IMR-90 (cell line): ENCODE results near the gene CKAP2. TPM values are rescaled to one million over a fixed set of nuclear protein-coding genes. Genes with fewer than 3 reads are reported as not detected.

Experiments
- ATAC-seq: fragments of 200-7000 bp; cut with Tn5 transposase; 2 replicates; pipeline ENCODE4 v1.9.1; 2020; ENCODE audit warnings: low read depth, mild to moderate bottlenecking, moderate library complexity
- BruUV-seq: library from RNA; stranded (reverse); fragments of 400-500 nt; replicated peaks from 2 replicates; lab custom pipeline; 2021; lab: Mats Ljungman, UMichigan
- CTCF ChIA-PET: fragments of 300-600 bp; formaldehyde crosslinking; extraction: SDS; loops from one replicate; lab custom pipeline; 2021; ENCODE audit warnings: antibody characterized with exemption; lab: Yijun Ruan, JAX
- POLR2A ChIA-PET: fragments of 300-600 bp; sonication (Branson Sonifier 250); formaldehyde crosslinking; loops from one replicate; lab custom pipeline; 2022; ENCODE audit warnings: antibody characterized with exemption; ENCODE audit not compliant: unreplicated experiment; lab: Charles Lee
- DNase-seq: peaks from one replicate; pipeline ENCODE4 v3.0.0; 2013
- H2AFZ ChIP-seq: replicated peaks from 2 replicates; pipeline ENCODE3; 2013; ENCODE audit warnings: low read length, mild to moderate bottlenecking; ENCODE audit not compliant: poor library complexity
- H2AK5ac ChIP-seq: 2 replicates; pipeline ENCODE4 v1.6.1; 2013; ENCODE audit warnings: low read depth, low read length, inconsistent platforms
- H2AK9ac ChIP-seq: replicated peaks from 2 replicates; pipeline ENCODE3; 2013; ENCODE audit warnings: mild to moderate bottlenecking, low read depth, low read length, moderate library complexity; ENCODE audit not compliant: poor library complexity
- H2BK120ac ChIP-seq: 2 replicates; pipeline ENCODE4 v1.6.1; 2013; ENCODE audit warnings: low read depth, low read length, inconsistent platforms
- H2BK15ac ChIP-seq: 3 replicates; pipeline ENCODE4 v1.6.1; 2013; ENCODE audit warnings: low read depth, low read length, inconsistent platforms
- H2BK20ac ChIP-seq: 2 replicates; pipeline ENCODE4 v1.6.1; 2013; ENCODE audit warnings: low read depth, mild to moderate bottlenecking, inconsistent platforms, low read length, moderate library complexity
- H2BK5ac ChIP-seq: 2 replicates; pipeline ENCODE4 v1.6.1; 2013; ENCODE audit warnings: mild to moderate bottlenecking, low read depth, low read length, inconsistent platforms; ENCODE audit not compliant: poor library complexity, severe bottlenecking
- H3K14ac ChIP-seq: replicated peaks from 2 replicates; pipeline ENCODE4 v1.6.1; 2013; ENCODE audit warnings: low read depth, low read length, inconsistent platforms
- H3K18ac ChIP-seq: 2 replicates; pipeline ENCODE4 v1.6.1; 2013; ENCODE audit warnings: low read depth, low read length, control low read depth
- H3K23ac ChIP-seq: 2 replicates; pipeline ENCODE4 v1.6.1; 2013; ENCODE audit warnings: low read depth, low read length, inconsistent platforms
- H3K27ac ChIP-seq: 2 replicates; pipeline ENCODE4 v1.5.1; 2013; ENCODE audit warnings: mild to moderate bottlenecking, control low read depth, low read length; ENCODE audit not compliant: insufficient read depth
- H3K27me3 ChIP-seq: 2 replicates; pipeline ENCODE4 v1.6.1; 2013; ENCODE audit warnings: low read length; ENCODE audit not compliant: control insufficient read depth, insufficient read depth
- H3K36me3 ChIP-seq: 2 replicates; pipeline ENCODE4 v1.6.1; 2013; ENCODE audit warnings: low read length, mixed read lengths; ENCODE audit not compliant: control insufficient read depth, insufficient read depth
- H3K4ac ChIP-seq: 2 replicates; pipeline ENCODE4 v1.6.1; 2013; ENCODE audit warnings: low read depth, low read length, inconsistent platforms
- H3K4me1 ChIP-seq: 2 replicates; pipeline ENCODE4 v1.6.1; 2013; ENCODE audit warnings: low read length, mixed read lengths; ENCODE audit not compliant: control insufficient read depth, insufficient read depth
- H3K4me2 ChIP-seq: 2 replicates; pipeline ENCODE4 v1.6.1; 2013; ENCODE audit warnings: low read depth, mild to moderate bottlenecking, control low read depth, low read length, moderate library complexity
- H3K4me3 ChIP-seq: 2 replicates; pipeline ENCODE4 v1.5.1; 2013; ENCODE audit warnings: low read depth, mild to moderate bottlenecking, control low read depth, low read length, moderate library complexity; ENCODE audit not compliant: insufficient read depth
- H3K56ac ChIP-seq: 2 replicates; pipeline ENCODE4 v1.6.1; 2013; ENCODE audit warnings: low read length, inconsistent platforms; ENCODE audit not compliant: insufficient read depth; ENCODE audit errors: extremely low read depth
- H3K79me1 ChIP-seq, 2 experiments: 2 replicates each; pipeline ENCODE4 v1.6.1; 2013; ENCODE audit warnings: low read length in 2 of 2, inconsistent platforms in 1 of 2, low read depth in 1 of 2
- H3K9ac ChIP-seq: 2 replicates; pipeline ENCODE4 v1.6.1; 2013; ENCODE audit warnings: low read depth, low read length, control low read depth
- H3K9me1 ChIP-seq: 2 replicates; pipeline ENCODE4 v1.6.1; 2013; ENCODE audit warnings: low read length, inconsistent platforms; ENCODE audit not compliant: insufficient read depth
- H3K9me3 ChIP-seq: 2 replicates; pipeline ENCODE4 v1.6.1; 2013; ENCODE audit warnings: low read length; ENCODE audit not compliant: control insufficient read depth, insufficient read depth
- H4K20me1 ChIP-seq: 2 replicates; pipeline ENCODE4 v1.6.1; 2013; ENCODE audit warnings: low read length, inconsistent platforms; ENCODE audit not compliant: insufficient read depth
- H4K5ac ChIP-seq: 2 replicates; pipeline ENCODE4 v1.6.1; 2013; ENCODE audit warnings: mild to moderate bottlenecking, low read depth, low read length, control low read depth
- H4K8ac ChIP-seq, 2 experiments: 2 replicates each; pipeline ENCODE4 v1.6.1; 2013; ENCODE audit warnings: low read depth in 2 of 2, low read length in 2 of 2, control low read depth in 1 of 2, inconsistent platforms in 1 of 2
- H4K91ac ChIP-seq: 2 replicates; pipeline ENCODE4 v1.6.1; 2013; ENCODE audit warnings: low read depth, low read length, inconsistent platforms; ENCODE audit not compliant: insufficient read depth
- BHLHE40 ChIP-seq: fragments of 150-350 bp; IDR thresholded peaks from 2 replicates; pipeline ENCODE4 v1.6.1; 2016; ENCODE audit warnings: mild to moderate bottlenecking, low read depth, low read length
- CEBPB ChIP-seq: IDR thresholded peaks from 2 replicates; pipeline ENCODE4 v1.6.1; 2012; ENCODE audit warnings: low read depth, low read length, improper control_type of control experiment
- CHD1 ChIP-seq: IDR thresholded peaks from 2 replicates; pipeline ENCODE4 v1.6.1; 2012; ENCODE audit warnings: low read depth, low read length, improper control_type of control experiment
- CTCF ChIP-seq: conservative IDR thresholded peaks from 2 replicates; pipeline ENCODE4 v1.5.1; 2012; ENCODE audit warnings: mild to moderate bottlenecking, low read depth, low read length, improper control_type of control experiment
- ELK1 ChIP-seq: fragments of 150-350 bp; IDR thresholded peaks from 2 replicates; pipeline ENCODE4 v1.6.1; 2016; ENCODE audit warnings: low read depth, mild to moderate bottlenecking, low read length, moderate library complexity, borderline replicate concordance
- FOS ChIP-seq: fragments of 150-350 bp; IDR thresholded peaks from 2 replicates; pipeline ENCODE4 v1.6.1; 2016; ENCODE audit warnings: low read depth, low read length
- MAFK ChIP-seq: IDR thresholded peaks from 2 replicates; pipeline ENCODE4 v1.6.1; 2012; ENCODE audit warnings: low read depth, low read length, improper control_type of control experiment
- MAZ ChIP-seq: IDR thresholded peaks from 2 replicates; pipeline ENCODE4 v1.6.1; 2012; ENCODE audit warnings: low read depth, mild to moderate bottlenecking, low read length, improper control_type of control experiment, moderate library complexity, borderline replicate concordance
- MXI1 ChIP-seq: IDR thresholded peaks from 2 replicates; pipeline ENCODE4 v1.6.1; 2012; ENCODE audit warnings: low read depth, mild to moderate bottlenecking, low read length, moderate library complexity, borderline replicate concordance
- NFE2L2 ChIP-seq: fragments of 150-350 bp; IDR thresholded peaks from 2 replicates; pipeline ENCODE4 v1.6.1; 2016; ENCODE audit warnings: low read depth, mild to moderate bottlenecking, low read length
- POLR2A ChIP-seq: IDR thresholded peaks from 2 replicates; pipeline ENCODE4 v1.6.1; 2012; ENCODE audit warnings: mild to moderate bottlenecking, low read depth, low read length
- RAD21 ChIP-seq: IDR thresholded peaks from 2 replicates; pipeline ENCODE4 v1.6.1; 2012; ENCODE audit warnings: low read length, improper control_type of control experiment
- RCOR1 ChIP-seq: IDR thresholded peaks from 2 replicates; pipeline ENCODE4 v1.6.1; 2012; ENCODE audit warnings: mild to moderate bottlenecking, low read length, improper control_type of control experiment; ENCODE audit not compliant: insufficient replicate concordance
- RFX5 ChIP-seq: IDR thresholded peaks from 2 replicates; pipeline ENCODE4 v1.8.0; 2012; ENCODE audit warnings: low read depth, mild to moderate bottlenecking, low read length, moderate library complexity
- SMC3 ChIP-seq: fragments of 150-350 bp; IDR thresholded peaks from 2 replicates; pipeline ENCODE4 v1.6.1; 2016; ENCODE audit warnings: low read depth, mild to moderate bottlenecking, antibody characterized with exemption, low read length, moderate library complexity
- USF2 ChIP-seq: fragments of 150-350 bp; IDR thresholded peaks from 2 replicates; pipeline ENCODE4 v1.6.1; 2017; ENCODE audit warnings: mild to moderate bottlenecking, antibody characterized with exemption, low read length, low read depth
- WGBS, 2 experiments: methylation state at CpG; one replicate each; pipeline versions ENCODE4 v1.1.5 to v1.1.7; 2013; ENCODE audit warnings: missing lambda C conversion rate in 2 of 2; ENCODE audit not compliant: insufficient read length in 1 of 2; ENCODE audit errors: extremely low coverage in 2 of 2; 5-methylcytosine and 5-hydroxymethylcytosine counted together
- dilution Hi-C: fragments of 300-500 bp; cut with HindIII; formaldehyde crosslinking; loops from one replicate; pipeline ENCODE4 v1.14.3; 2018; ENCODE audit warnings: low sequenced_read_pairs; ENCODE audit not compliant: unreplicated experiment
- in situ Hi-C: fragments of 300-500 bp; cut with MboI; formaldehyde crosslinking; loops from 3 replicates; pipeline ENCODE4 v1.14.3; 2019; ENCODE audit warnings: low sequenced_read_pairs, inconsistent platforms, mixed read lengths
- intact Hi-C: fragments of 100-400 bp; cut with micrococcal nuclease; formaldehyde crosslinking; loops from 2 replicates; pipeline ENCODE4 v1.10.0; 2022
- polyA plus RNA-seq, 3 experiments: library from polyadenylated mRNA; depleted of rRNA; stranded (reverse); fragments of >200 nt; gene quantifications; 2 replicates each; pipeline ENCODE4 v1.2.3, GENCODE V29; 2012; ENCODE audit warnings: low replicate concordance in 1 of 3
- total RNA-seq: library from RNA; depleted of rRNA; stranded (reverse); fragments of >200 nt; gene quantifications from 2 replicates; pipeline ENCODE4 v1.2.3, GENCODE V29; 2012

Gene CKAP2
- total and polyA plus RNA-seq, 2 of the 4 experiments (the other 2 are of a cell fraction), result 23.0 to 44.6 TPM

GRCh38 chr13:52459668-52460067, 4.4 kb downstream of the CKAP2 start:
- H3K4me2 ChIP-seq, result no peak overlapping the region
- H2AFZ ChIP-seq, result no peak overlapping the region
- H4K91ac ChIP-seq, result no peak overlapping the region
- no peak overlapping the region for H2BK20ac ChIP-seq
- WGBS, 2 experiments, result no CpG with 5 or more reads among the region's 6 CpGs
- H3K14ac ChIP-seq, result no peak overlapping the region
- no peak overlapping the region for H4K5ac ChIP-seq
- H3K4me1 ChIP-seq, result no peaks in the 10 kb centered on the region
- no peaks in the 10 kb centered on the region; the same call in 1 of the 2 replicates for H4K20me1 ChIP-seq
- no peaks in the 10 kb centered on the region for H3K9me1 ChIP-seq
- dilution Hi-C loops (no loop called here), in situ Hi-C loops (loop anchor here (10.0 to 25.0 kb wide), 3 partner anchors 195 to 447 kb away; partner anchors contain the start of genes ALG11, ATP7B, SUGT1 and UTP14C), intact Hi-C loops (loop anchor here (5.0 to 10.0 kb wide), 2 partner anchors 193 to 1005 kb away; partner anchors contain the start of genes INTS6 and SUGT1)
- no peak overlapping the region for H3K56ac ChIP-seq
- no peak overlapping the region for H2AK5ac ChIP-seq
- TF ChIP-seq NFE2L2 (no peak), FOS (no peak), MAFK (no peak), ELK1 (no peak), RFX5 (no peak), MAZ (no peak), CHD1 (no peak), MXI1 (no peak), BHLHE40 (no peak), CTCF (no peak), RAD21 (no peak), RCOR1 (no peak), CEBPB (no peak), POLR2A (no peak), USF2 (no peak), SMC3 (no peak)
- H3K4ac ChIP-seq, result no peak overlapping the region
- H3K4me3 ChIP-seq, result no peak overlapping the region
- CTCF ChIA-PET, result interaction anchor here (1.0 kb wide), 1 partner anchor 9 kb away, joined by 4 read pairs; the partner anchor contains the start of gene VPS36
- DNase-seq, result peak; percentile 86
- 0 out of 2 replicates have a peak overlapping the region, but pooled peaks have one; percentile 10 for H3K23ac ChIP-seq
- no peak overlapping the region for H3K27ac ChIP-seq
- no peak for ATAC-seq
- no TSS peak for BruUV-seq
- no peak overlapping the region for H2BK5ac ChIP-seq
- no peaks in the 10 kb centered on the region; the same call in 1 of the 2 replicates for H3K36me3 ChIP-seq
- no peaks in the 10 kb centered on the region for H3K9me3 ChIP-seq
- no peak overlapping the region for H3K18ac ChIP-seq
- POLR2A ChIA-PET, result no interaction called here
- H3K9ac ChIP-seq, result no peak overlapping the region
- peaks cover 10 to 29% of the 10 kb centered on the region in 2 experiments for H3K79me1 ChIP-seq
- no peak overlapping the region for H2AK9ac ChIP-seq
- no peak overlapping the region for H2BK15ac ChIP-seq
- H4K8ac ChIP-seq, result no peak overlapping the region
- no peaks in the 10 kb centered on the region for H3K27me3 ChIP-seq
- H2BK120ac ChIP-seq, result no peak overlapping the region
